GM21737 (cell line): Measurements from ENCODE around the gene BRD3.
"Not testable (repeated sequence)": the region's sequence is repeated elsewhere in the genome, so short reads cannot be mapped to it uniquely, and the experiment has no call there.

ENCODE experiments used
- ATAC-seq: cut with Tn5 transposase; IDR thresholded peaks from one replicate; pipeline ENCODE4 v1.9.1; 2021; ENCODE audit warnings: mild to moderate bottlenecking, moderate library complexity; ENCODE audit not compliant: unreplicated experiment

BRD3 gene

DNA sequence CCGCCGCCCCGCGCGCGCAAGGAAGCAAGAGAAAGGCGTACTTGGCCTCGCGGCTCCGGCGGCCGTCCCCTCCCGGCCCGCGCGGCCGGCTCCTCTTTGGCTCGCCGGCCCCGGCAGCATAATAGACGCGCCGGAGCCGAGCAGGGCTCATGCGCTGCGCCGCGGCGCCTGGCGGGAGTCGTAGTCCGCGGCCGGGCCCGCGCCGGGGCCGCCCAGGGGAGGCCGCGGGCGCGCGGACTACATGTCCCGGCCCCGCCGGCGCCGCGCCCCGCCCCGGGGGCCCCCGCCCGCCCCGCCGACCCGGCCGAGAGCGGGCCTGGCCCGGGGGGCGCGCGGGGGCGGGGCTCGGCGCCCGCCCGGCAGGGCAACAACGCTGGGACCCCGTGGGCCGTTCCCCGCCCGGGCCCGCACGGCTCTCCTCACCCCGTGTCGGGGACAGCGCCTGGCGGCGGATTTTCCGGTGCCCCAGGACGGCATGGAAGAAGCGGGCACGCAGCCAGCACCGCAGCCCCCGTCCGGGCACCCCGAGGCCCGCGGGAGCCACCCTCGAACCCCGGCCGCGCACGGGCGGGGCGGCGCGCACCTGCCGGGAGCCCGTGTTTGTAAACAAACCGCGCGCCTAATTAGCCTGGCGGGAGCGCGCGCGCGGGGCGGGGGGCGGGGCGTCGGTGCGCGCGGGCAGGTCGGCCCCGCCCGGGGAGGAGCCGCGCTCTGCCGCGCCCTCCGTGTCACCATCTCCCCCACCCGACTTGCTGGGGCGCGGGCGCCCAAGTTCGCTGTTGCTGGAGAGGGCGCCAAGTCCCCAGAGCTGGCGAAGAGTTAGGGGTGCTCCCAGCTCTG lies at the start of gene BRD3:
TSS of gene BRD3 (minus strand) at position 123 of the 840 bp plus-strand sequence. CDS start 14,549 bp downstream, outside the sequence.
- ATAC-seq, result peak; percentile 66

DNA sequence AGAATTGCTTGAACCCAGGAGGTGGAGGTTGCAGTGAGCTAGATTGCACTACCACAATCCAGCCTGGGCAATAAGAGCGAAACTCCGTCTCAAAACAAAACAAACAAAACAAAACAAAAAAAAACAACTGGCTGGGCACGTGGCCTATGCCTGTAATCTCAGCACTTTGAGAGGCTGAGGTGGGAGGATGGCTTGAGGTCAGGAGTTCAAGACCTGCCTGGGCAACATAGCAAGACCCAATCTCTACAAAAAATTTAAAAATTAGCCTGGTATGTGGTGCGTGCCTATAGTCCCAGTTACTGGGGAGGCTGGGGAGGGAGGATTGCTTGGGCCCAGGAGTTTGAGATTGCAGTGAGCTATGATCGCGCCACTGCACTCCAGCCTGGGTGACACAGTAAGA lies 44.7 kb upstream of the BRD3 start:
- ATAC-seq, result no peak

DNA sequence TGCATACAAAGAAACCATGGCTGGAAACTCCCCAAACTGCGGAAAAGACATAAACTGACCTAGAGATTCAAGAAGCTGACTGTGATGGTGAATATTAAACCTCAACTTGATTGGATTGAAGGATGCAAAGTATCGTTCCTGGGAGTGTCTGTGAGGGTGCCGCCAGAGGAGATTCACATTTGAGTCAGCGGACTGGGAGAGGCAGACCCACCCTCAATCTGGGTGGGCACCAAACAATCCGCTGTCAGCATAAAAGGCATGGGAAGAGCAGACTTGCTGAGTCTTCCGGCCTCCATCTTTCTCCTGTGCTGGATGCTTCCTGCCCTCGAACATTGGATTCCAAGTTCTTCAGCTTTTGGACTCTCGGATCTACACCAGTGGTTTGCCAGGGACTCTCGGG lies 43.2 kb upstream of the BRD3 start:
- no peak for ATAC-seq

DNA sequence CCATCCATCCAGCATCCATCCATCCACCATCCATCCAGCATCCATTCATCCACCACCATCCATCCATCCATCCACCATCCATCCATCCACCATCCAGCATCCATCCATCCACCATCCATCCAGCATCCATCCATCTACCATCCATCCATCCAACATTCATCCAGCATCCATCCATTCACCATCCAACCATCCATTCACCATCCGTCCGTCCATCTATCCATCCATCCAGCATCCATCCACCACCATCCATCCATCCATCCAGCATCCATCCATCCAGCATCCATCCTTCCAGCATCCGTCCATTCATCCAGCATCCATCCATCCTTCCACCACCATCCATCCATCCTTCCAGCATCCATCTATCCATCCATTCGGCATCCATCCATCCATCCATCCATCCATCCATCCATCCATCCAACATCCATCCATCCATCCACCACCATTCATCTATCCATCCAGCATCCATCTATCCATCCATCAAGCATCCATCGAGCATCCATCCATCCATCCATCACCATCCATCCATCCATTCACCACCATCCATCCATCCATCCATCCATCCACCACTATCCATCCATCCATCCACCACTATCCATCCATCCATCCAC lies 35.7 kb upstream of the BRD3 start:
- ATAC-seq, result no peak

DNA sequence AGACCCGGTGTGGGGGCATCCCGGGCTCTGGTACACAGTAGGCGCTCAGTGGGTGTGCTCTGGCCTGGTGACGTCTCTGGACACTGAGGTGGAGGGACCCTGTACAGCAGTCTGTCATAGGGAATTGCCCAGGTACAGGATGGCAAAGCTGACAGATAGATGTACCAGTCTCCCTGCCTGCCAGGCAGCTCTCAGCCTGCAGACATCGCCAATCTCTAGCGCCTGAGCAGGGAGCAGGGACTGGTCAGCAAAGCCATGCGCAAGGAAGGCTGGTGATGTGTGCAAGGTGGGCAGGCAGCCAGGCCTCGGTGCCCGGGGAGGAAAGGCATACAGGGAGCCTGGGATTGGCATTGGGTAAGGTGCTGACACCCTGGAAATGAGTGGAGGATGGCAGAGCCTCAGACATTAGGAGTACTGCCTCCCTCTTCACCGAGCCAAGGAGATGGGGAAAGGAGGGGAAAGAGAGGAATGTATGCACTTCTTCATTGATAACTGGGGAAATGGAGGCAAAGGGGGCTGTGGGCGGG lies 33.9 kb upstream of the BRD3 start:
- no peak for ATAC-seq

DNA sequence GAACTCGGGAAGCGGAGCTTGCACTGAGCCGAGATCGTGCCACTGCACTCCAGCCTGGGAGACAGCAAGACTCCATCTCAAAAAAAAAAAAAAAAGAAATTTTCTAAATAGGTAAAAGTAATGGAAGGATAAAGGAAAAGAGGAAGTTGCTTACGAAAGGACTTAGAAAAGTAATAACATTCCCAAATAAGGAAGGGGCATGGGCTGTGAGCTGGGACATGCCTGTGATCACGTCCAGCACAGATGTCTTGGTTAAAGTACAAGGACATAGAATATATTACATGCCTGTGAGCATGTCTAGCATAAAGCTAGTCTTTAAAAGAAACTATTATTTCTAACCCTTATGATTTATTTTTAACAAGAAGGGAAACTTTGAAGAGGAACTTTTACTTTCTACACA lies 33.3 kb upstream of the BRD3 start:
- ATAC-seq, result not testable (repeated sequence)

DNA sequence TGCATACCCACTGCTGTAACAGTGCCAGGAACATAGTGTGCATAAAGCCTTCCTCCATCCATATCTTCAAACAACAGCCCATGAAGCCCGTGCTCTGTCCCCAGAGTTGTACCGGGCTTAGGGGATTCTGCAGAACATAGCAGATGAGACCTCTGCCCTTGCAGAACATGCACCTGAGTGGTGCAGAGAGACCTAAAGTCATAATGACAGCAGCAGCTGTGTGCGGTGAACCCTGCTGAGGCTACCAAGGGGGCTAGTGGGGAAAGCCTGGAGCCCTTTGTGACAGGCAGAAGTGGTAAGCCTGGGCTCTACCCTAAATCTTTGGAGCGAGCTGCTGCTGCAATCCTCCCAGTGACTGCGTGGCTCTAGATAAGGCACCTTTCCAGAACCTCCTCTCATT lies 32.2 kb upstream of the BRD3 start:
- ATAC-seq, result no peak

DNA sequence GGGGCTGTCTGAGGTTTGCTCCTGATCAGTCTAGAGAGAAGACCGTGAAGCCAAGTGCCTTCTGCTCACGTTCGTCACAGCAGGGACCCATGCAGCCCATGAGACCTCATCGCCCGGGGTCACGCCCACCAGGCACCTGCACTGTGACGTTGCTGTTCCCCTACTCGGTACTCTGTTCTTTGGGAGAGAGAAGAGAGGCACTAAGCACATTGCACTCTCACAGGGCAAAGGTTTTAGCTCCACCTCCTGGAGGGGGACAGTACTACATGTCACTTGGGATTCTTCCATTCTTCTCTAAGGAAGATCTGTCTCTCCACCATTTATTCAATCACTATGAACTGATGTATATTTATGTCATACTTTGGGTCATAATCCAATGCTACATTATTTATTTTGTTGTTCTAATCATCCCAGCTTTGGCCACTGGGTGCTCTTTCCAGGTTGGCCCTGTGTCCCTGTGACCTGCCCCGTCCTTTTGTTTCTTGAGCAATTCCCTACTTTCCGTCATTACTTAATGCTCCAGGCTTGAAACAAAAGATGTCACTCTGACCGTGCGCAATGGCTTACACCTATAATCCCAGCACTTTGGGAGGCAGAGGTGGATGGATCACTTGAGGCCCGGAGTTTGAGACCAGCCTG lies 31.4 kb upstream of the BRD3 start:
- no peak for ATAC-seq

DNA sequence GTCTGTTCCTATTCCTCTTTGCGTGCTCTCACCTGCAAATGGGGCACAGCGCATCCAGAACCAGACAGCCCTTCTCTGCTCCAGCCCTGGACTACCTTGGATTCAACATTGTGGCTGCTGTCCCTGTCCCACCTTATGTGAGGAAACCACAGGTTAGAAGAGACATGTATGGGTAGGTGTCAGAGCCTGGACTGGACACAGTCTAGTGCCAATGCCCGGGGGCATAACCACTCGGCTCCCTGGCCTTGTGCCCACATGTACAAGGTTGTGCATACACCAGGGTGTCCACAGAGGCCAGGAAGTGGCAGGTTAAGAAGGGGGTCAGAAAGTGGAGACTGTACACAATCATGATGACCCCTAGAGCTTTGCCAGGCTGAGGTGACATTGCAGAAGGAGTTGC lies 22.1 kb upstream of the BRD3 start:
- no peak for ATAC-seq

DNA sequence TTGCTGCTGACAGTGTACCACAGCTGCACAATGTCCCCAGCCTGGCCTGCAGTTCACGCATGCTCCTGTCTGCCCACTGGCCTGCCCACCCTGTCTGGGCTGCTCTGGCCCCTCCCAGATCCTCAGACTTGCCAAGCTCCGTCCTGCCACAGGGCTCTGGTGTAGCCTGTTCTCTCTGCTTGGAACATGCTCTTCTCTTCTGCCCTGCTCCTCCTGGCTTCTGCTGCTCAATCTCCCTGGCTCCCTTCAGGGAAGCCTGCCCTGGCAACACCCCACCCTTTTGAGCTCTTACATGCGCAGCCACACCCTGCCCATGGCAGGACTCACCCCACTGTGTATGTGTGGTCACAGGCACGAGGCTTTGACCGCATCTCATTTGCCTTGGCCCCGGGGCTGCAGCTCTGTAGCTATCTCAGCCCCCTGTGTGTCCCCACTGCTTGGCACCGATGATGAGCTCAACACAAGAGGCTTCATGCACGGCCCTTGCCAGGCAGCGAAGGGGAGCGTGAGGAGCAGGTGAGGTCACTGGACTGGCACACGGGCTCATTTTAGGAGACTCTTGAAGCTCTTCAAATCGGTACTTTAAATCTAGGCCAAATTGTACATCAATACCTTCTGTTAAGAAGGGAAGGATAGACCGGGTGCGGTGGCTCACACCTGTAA lies 20.4 kb upstream of the BRD3 start:
- no peak for ATAC-seq

DNA sequence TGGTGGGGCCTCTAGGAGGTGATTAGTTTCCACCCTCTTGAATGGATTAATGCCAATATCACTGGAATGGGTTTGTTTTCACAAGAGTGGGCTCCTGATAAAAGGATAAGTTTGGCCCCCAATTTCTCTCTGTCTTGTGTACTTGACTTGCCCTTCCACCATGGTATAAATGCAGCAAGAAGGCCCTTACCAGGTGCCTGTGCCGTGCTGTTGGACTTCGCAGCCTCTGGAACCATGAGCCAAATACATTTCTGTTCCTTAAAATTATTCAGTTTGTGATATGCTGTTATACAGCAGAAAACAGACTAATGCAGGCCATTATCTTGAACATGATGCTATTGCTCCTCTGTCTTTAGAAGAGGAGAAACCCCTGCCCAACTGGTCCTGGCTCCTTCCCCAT lies 17.8 kb upstream of the BRD3 start:
- no peak for ATAC-seq

DNA sequence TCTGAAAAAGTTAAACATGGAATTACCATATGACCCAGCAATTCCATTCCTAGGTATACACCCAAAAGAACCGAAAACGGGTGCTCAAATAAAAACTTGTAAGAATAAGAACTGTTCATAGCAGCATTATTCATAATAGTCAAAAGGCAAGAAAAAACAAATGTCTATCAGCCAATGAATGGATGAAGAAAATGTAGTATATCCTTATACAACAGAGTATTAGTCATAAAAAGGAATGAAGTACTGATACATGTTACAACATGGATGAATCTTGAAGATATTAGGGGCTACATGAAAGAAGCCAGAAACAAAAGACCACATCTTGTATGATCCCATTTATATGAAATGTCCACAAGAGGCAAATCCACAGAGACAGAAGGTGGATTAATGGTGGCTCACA lies 15.6 kb upstream of the BRD3 start:
- ATAC-seq, result no peak

DNA sequence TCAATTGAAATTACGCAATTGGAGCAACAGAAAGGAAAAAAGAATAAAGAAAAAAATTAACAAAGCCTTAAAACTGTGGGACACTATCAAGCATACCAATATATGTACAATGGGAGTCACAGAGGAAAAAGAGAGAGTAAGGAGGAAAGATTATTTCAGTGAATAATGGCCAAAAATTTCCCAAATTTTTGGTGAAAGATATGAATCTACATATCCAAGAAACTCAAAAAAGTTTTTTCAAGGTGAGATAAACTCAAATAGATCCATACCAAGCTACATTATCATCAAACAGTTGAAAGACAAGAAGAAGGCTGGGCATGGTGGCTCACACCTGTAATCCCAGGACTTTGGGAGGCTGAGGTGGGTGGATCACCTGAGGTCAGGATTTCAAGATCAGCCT lies 8.8 kb upstream of the BRD3 start:
- no peak for ATAC-seq

DNA sequence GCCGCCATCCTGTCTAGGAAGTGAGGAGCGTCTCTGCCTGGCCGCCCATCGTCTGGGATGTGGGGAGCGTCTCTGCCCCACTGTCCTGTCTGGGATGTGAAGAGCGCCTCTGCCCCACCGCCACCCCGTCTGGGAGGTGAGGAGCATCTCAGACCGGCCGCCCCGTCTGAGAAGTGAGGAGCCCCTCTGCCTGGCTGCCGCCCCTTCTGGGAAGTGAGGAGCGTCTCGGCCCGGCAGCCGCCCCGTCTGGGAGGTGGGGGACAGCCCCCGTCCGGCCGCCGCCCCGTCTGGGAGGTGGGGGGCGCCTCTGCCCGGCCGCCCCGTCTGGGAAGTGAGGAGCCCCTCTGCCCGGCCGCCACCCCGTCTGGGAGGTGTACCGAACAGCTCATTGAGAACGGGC lies 7.9 kb upstream of the BRD3 start:
- ATAC-seq, result not testable (repeated sequence)

DNA sequence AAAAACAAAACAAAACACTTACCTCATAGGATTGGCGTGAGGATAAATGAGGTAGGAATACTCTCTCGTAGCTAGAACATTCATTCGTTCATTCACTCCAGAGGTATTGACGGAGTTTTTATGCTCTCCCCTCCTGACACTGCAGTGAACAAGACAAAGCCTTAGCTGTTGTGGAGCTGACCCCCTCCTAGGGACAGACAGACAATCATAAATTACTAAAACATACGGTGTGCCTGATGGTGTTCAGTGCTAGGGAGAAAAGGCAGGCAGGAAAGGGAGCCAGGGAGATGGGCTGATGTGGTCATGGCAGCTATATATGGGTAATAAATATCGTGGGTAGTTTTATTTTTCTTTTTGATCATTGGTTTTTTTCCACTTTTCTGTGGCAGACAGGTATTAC lies 5.7 kb upstream of the BRD3 start:
- ATAC-seq, result no peak

DNA sequence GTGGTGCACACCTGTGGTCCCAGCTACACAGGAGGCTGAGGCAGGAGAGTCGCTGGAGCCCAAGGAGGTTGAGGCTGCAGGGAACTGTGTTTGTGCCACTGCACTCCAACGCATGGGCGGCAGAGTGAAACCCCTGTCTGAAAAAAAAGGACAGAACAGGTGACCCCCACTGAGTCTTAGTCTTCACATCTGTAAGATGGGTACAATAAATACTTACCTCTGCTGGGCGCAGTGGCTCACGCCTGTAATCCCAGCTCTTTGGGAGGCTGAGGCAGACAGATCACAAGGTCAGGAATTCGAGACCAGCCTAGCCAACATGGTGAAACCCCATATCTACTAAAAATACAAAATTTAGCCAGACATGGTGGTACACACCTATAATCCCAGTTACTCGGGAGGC lies 4.9 kb upstream of the BRD3 start:
- ATAC-seq, result not testable (repeated sequence)

DNA sequence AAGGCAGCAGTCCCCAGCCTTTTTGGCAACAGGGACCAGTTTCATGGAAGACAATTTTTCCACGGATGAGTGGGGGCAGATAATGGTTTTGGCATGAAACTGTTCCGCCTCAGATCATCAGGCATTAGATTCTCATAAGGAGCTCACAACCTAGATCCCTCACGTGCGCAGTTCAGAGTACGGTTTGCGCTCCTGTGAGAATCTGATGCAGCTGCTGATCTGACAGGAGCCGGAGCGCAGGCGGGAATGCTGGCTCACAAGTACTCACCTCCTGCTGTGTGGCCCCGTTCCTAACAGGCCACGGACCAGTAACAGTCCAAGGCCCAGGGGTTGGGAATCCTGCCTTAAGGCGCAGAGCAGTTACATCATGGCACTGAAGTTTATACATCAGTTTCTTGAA lies 3.3 kb upstream of the BRD3 start:
- ATAC-seq, result no peak

DNA sequence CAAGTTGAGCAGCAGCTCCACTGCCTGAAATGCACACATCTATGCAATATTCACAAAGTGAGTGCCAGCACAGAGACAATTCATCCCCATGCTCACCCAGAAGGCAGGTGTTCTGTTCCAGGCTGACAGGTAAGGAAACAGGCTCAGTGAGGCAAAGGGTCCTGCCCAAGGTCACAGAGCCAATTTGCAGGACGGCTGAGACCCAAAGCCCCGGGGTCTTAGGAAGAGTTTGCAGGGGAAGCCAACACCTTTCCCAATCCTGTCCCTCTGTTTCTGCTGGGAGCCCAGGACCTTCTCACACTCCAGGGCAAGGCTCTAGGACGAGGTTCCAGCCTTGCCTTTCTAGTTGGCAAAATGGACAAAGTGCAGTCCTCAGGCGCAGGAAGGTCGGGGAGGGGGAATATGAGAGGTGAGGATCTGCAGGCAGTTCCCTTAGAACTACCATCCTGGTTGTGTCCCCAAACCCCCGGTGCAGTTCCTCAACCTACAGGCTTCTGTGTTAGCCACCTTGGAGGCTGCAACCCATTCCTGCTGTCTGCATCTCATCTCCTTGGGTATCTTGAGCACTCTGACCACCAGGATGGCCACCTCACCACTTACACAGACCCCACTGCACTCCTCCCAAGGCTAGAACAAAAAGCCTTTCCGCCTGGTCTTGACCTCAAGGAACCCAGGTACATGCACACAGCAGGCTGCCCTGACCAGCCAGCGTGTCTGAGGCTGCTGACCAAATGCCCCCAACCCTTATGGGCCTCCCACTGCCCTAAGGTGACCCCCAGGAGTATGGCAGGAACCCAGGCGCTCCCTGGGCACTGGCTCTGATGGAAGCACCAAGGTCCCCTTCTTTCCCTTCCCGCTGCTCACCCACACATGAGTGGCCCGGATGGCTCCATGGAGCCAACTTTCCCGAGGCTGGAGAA lies 1.9 kb upstream of the BRD3 start:
- no peak for ATAC-seq

DNA sequence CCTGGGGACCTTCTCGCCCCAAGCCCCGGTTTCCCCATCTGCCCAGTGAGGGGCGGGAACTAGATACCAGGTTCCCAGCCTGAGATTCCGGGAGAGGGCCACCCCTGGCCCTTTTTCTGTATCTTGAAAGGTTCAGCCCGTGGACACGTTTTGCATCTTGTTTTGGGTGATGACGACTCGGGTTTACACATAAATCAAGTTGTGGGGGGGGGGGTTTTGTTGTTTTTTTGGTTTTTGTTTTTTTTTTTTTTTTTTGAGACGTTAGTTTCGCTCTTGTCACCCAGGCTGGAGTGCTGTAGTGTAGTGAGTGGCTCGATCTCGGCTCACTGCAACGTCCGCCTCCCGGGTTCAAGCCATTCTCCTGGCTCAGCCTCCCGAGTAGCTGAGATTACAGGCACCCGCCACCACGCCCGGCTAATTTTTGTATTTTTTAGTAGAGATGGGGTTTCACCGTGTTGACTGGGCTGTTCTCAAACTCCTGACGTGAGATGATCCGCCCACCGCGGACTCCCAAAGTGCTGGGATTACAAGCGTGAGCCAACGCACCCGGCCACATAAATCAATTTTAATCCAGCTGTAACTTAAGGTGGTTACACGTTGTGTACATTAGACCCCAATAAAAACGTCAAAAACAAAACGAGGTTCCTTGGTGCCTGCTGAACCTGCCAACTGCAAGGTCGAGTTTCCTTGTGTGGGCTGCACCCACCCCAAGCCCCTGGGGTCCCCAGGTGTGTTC lies 1.1 kb upstream of the BRD3 start:
- ATAC-seq, result no peak
